ENCODE data around the gene HIVEP3. TPM values are rescaled to one million over a fixed set of nuclear protein-coding genes. Genes with fewer than 3 reads are reported as not detected.

The HIVEP3 gene
- total RNA-seq, 1 experiment from 2014 or later = 1.4 TPM

- no peak for DNase-seq
- no peak overlapping the region for H2AFZ ChIP-seq (ENCODE audit: low read length)
- no peak overlapping the region for H2BK120ac ChIP-seq (ENCODE audit: low read depth, low read length, poor library complexity, severe bottlenecking)
- Mint-ChIP-seq H3K27me3 (ENCODE audit: low read depth) (peaks cover 1% of the 10 kb centered on the region; the same call in 1 of the 2 replicates), H3K4me3 (no peak overlapping the region; a peak in 1 of 5 replicates), H3K36me3 (ENCODE audit: insufficient read depth in 1 of 3, low read depth in 3 of 3) (no peaks in the 10 kb centered on the region), H3K4me1 (no peaks in the 10 kb centered on the region), H3K27ac (peak overlapping the region in 1 of 3 experiments; percentile 44; a peak in 1 of 7 replicates), H3K9me3 (no peaks in the 10 kb centered on the region)
- no peaks in the 10 kb centered on the region for H4K20me1 ChIP-seq (ENCODE audit: control insufficient read depth, insufficient read depth, insufficient read length)
- H3K4ac ChIP-seq (ENCODE audit: low read depth, low read length) = no peak overlapping the region
- no peaks in the 10 kb centered on the region for H3K4me1 ChIP-seq (ENCODE audit: insufficient read depth, low read length)
- WGBS (ENCODE audit: extremely low coverage, insufficient read length, low lambda C conversion rate) = no CpG with 5 or more reads among the region's 2 CpGs
- no peaks in the 10 kb centered on the region for H3K27me3 ChIP-seq (ENCODE audit: insufficient read depth, low read length)
- H3K23me2 ChIP-seq (ENCODE audit: insufficient read length, low read depth, low read length, poor library complexity, severe bottlenecking) = no peaks in the 10 kb centered on the region
- no peak overlapping the region for H3K56ac ChIP-seq (ENCODE audit: insufficient read length, low read depth, low read length)
- H3K14ac ChIP-seq (ENCODE audit: insufficient read depth, low read length) = no peak overlapping the region
- H3K9ac ChIP-seq (ENCODE audit: extremely low read depth, insufficient read length, low read length) = no peak overlapping the region
- H2BK15ac ChIP-seq (ENCODE audit: low read depth, low read length) = no peak overlapping the region
- no peak overlapping the region for H4K5ac ChIP-seq (ENCODE audit: insufficient read length, low read depth, low read length)
- H2AK5ac ChIP-seq (ENCODE audit: insufficient read length, low read length) = no peak overlapping the region
- H3K79me2 ChIP-seq (ENCODE audit: insufficient read depth, low read length) = no peaks in the 10 kb centered on the region
- H2BK5ac ChIP-seq (ENCODE audit: insufficient read length, low read length) = no peak overlapping the region
- H4K8ac ChIP-seq (replicated peaks; ENCODE audit: insufficient read length, low read depth, low read length) = no peak overlapping the region
- no peak overlapping the region for H3T11ph ChIP-seq (ENCODE audit: low read length)
- no peak overlapping the region for H3K27ac ChIP-seq (ENCODE audit: insufficient read length, low read depth, low read length)
- H2BK12ac ChIP-seq (ENCODE audit: insufficient read length, low read depth, low read length) = no peak overlapping the region
- H3K23ac ChIP-seq (ENCODE audit: insufficient read length, low read depth, low read length) = no peak overlapping the region
- no peaks in the 10 kb centered on the region for H3K9me3 ChIP-seq (ENCODE audit: control insufficient read depth, low read depth, low read length)
- H4K91ac ChIP-seq (ENCODE audit: insufficient read length, low read depth, low read length) = no peak overlapping the region
- no peak overlapping the region for H2BK20ac ChIP-seq (ENCODE audit: low read depth, low read length, poor library complexity, severe bottlenecking)
- no peak overlapping the region for H3K18ac ChIP-seq (ENCODE audit: insufficient read length, low read depth, low read length)
- H3K79me1 ChIP-seq (ENCODE audit: insufficient read depth, low read depth, low read length, poor library complexity, severe bottlenecking) = no peaks in the 10 kb centered on the region
- no peak overlapping the region for H3K4me2 ChIP-seq (ENCODE audit: insufficient read depth, insufficient read length, low read length)
- no peak for TF ChIP-seq CTCF (conservative IDR thresholded peaks at IDR 0.05)
Measured at GRCh38 chr1:41745022-41745421, 173.7 kb downstream of the HIVEP3 start.

All from H9 (cell line).